Naive thymus-derived CD4-positive, alpha-beta T cell (primary cell): ENCODE data around the gene HBG1. TPM values are rescaled to one million over a fixed set of nuclear protein-coding genes. Genes with fewer than 3 reads are reported as not detected.

Experiments used
- ATAC-seq: fragments of 150-1000 bp; cut with Tn5 transposase; 2 replicates; pipeline ENCODE4 v1.10.0; 2021; ENCODE audit warnings: mild to moderate bottlenecking, moderate library complexity
- CTCF ChIA-PET: fragments of 350-600 bp; sonication (Branson Sonifier 250); formaldehyde crosslinking; loops from one replicate; lab custom pipeline; 2021; ENCODE audit warnings: antibody characterized with exemption; lab: Charles Lee
- POLR2A ChIA-PET: fragments of 350-600 bp; sonication (Branson Sonifier 250); formaldehyde crosslinking; loops from one replicate; lab custom pipeline; 2021; ENCODE audit warnings: antibody characterized with exemption, inconsistent platforms; lab: Charles Lee
- DNase-seq, 9 donors: peaks; one replicate each; pipeline versions ENCODE4 v3.0.0 to v3.0.0-alpha.2; 2020 to 2022; ENCODE audit warnings: mixed read lengths in 1 of 9
- H3K27ac ChIP-seq: one replicate; pipeline ENCODE4 v1.7.0; 2013; ENCODE audit warnings: mild to moderate bottlenecking, low read depth, low read length, moderate library complexity
- H3K27me3 ChIP-seq, 2 donors: one replicate each; pipeline ENCODE4 v1.7.0; 2013; ENCODE audit warnings: low read length in 2 of 2, mild to moderate bottlenecking in 2 of 2, moderate library complexity in 2 of 2; ENCODE audit not compliant: control insufficient read depth in 2 of 2, insufficient read depth in 2 of 2
- H3K36me3 ChIP-seq, 3 experiments: 1 replicate in 2 of 3; 2 replicates in 1 of 3; pipeline ENCODE4 v1.7.0; 2013; ENCODE audit warnings: low read length in 3 of 3, mild to moderate bottlenecking in 3 of 3, moderate library complexity in 1 of 3; ENCODE audit not compliant: insufficient read depth in 3 of 3, control insufficient read depth in 2 of 3
- H3K4me1 ChIP-seq, 2 donors: one replicate each; pipeline ENCODE4 v1.7.0; 2013; ENCODE audit warnings: low read length in 2 of 2, mild to moderate bottlenecking in 2 of 2, moderate library complexity in 1 of 2; ENCODE audit not compliant: control insufficient read depth in 2 of 2, insufficient read depth in 2 of 2
- H3K4me3 ChIP-seq: 2 replicates; pipeline ENCODE4 v1.7.0; 2013; ENCODE audit warnings: mild to moderate bottlenecking, low read length
- H3K9me3 ChIP-seq, 3 experiments: 1 replicate in 2 of 3; 2 replicates in 1 of 3; pipeline ENCODE4 v1.7.0; 2013; ENCODE audit warnings: low read length in 3 of 3; ENCODE audit not compliant: control insufficient read depth in 2 of 3
- H3K27ac Mint-ChIP-seq, 9 donors: one replicate each; pipeline ENCODE4 v1.8.0; 2020 to 2022; ENCODE audit warnings: mixed read lengths in 9 of 9, mild to moderate bottlenecking in 8 of 9, moderate library complexity in 5 of 9, inconsistent platforms in 2 of 9
- H3K27me3 Mint-ChIP-seq, 5 donors: one replicate each; pipeline ENCODE4 v1.8.0; 2021 to 2022; ENCODE audit warnings: mixed read lengths in 5 of 5, mild to moderate bottlenecking in 1 of 5
- H3K36me3 Mint-ChIP-seq, 5 donors: one replicate each; pipeline ENCODE4 v1.8.0; 2020 to 2022; ENCODE audit warnings: mixed read lengths in 5 of 5, mild to moderate bottlenecking in 3 of 5, inconsistent platforms in 1 of 5
- H3K4me1 Mint-ChIP-seq, 7 donors: one replicate each; pipeline ENCODE4 v1.8.0; 2020 to 2022; ENCODE audit warnings: mixed read lengths in 7 of 7, mild to moderate bottlenecking in 3 of 7, inconsistent platforms in 1 of 7
- H3K4me3 Mint-ChIP-seq, 10 donors: one replicate each; pipeline ENCODE4 v1.8.0; 2020 to 2022; ENCODE audit warnings: mild to moderate bottlenecking in 10 of 10, mixed read lengths in 10 of 10, moderate library complexity in 6 of 10, inconsistent platforms in 2 of 10
- H3K9me3 Mint-ChIP-seq, 11 donors: one replicate each; pipeline ENCODE4 v1.8.0; 2020 to 2022; ENCODE audit warnings: mixed read lengths in 11 of 11, mild to moderate bottlenecking in 4 of 11, inconsistent platforms in 1 of 11, moderate library complexity in 1 of 11
- intact Hi-C, 2 donors: fragments of 100-400 bp; cut with micrococcal nuclease; formaldehyde crosslinking; loops; one replicate each; pipeline ENCODE4 v1.15.1; 2023
- polyA plus RNA-seq, 2 donors: library from polyadenylated mRNA; unstranded; fragments of 300-500 nt; fragmentation: Illumina TruSeq; gene quantifications; one replicate each; pipeline ENCODE4 v1.2.3, GENCODE V29; 2021
- total RNA-seq, 6 experiments: library from RNA in 5 of 6; stranded (reverse) in 5 of 6; gene quantifications; 1 replicate in 5 of 6; 2 replicates in 1 of 6; pipeline ENCODE4 v1.2.3 and lab custom pipeline; 2021 to 2026

HBG1 gene
- total and polyA plus RNA-seq, 7 experiments from 2014 or later: not detected

GRCh38 chr11:5238486-5238885 lies 11.2 kb downstream of the HBG1 start:
- Mint-ChIP-seq H3K27ac (no peak overlapping the region), H3K4me1 (peaks cover 0 to 6% (median 0%) of the 10 kb centered on the region in 7 donors), H3K36me3 (no peaks in the 10 kb centered on the region), H3K9me3 (peaks cover 0 to 1% (median 0%) of the 10 kb centered on the region in 11 donors), H3K4me3 (no peak overlapping the region), H3K27me3 (peaks cover 6 to 31% (median 15%) of the 10 kb centered on the region in 5 donors)
- Histone ChIP-seq H3K4me1 (no peaks in the 10 kb centered on the region), H3K27ac (no peak overlapping the region), H3K9me3 (no peaks in the 10 kb centered on the region), H3K27me3 (peaks cover 0 to 3% of the 10 kb centered on the region in 2 donors), H3K4me3 (no peak overlapping the region), H3K36me3 (no peaks in the 10 kb centered on the region)
- ChIA-PET POLR2A (no interaction called here), CTCF (no interaction called here)
- intact Hi-C loops: no loop called here
- no peak for DNase-seq
- no peak for ATAC-seq

DNA sequence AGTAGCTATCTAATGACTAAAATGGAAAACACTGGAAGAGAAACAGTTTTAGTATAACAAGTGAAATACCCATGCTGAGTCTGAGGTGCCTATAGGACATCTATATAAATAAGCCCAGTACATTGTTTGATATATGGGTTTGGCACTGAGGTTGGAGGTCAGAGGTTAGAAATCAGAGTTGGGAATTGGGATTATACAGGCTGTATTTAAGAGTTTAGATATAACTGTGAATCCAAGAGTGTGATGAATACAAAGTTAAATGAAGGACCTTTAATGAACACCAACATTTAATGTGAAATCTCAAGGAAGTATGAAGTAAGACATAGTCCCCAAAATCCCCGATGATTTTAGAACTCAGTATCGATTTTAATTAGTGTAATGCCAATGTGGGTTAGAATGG lies 12.2 kb downstream of the HBG1 start:
- Histone ChIP-seq H3K4me1 (no peaks in the 10 kb centered on the region), H3K9me3 (no peaks in the 10 kb centered on the region), H3K4me3 (no peak overlapping the region), H3K27ac (no peak overlapping the region), H3K36me3 (no peaks in the 10 kb centered on the region), H3K27me3 (peaks cover 0 to 3% of the 10 kb centered on the region in 2 donors)
- Mint-ChIP-seq H3K4me3 (no peak overlapping the region), H3K9me3 (peaks cover 0 to 1% (median 0%) of the 10 kb centered on the region in 11 donors), H3K27me3 (peaks cover 6 to 31% (median 15%) of the 10 kb centered on the region in 5 donors), H3K27ac (no peak overlapping the region), H3K4me1 (peaks cover 0 to 6% (median 0%) of the 10 kb centered on the region in 7 donors), H3K36me3 (no peaks in the 10 kb centered on the region)
- intact Hi-C loops: no loop called here
- CTCF ChIA-PET: no interaction called here
- DNase-seq (no peak), ATAC-seq (no peak)
- POLR2A ChIA-PET: no interaction called here

- Histone ChIP-seq H3K4me3 (no peak overlapping the region), H3K4me1 (no peaks in the 10 kb centered on the region), H3K27me3 (no peaks in the 10 kb centered on the region), H3K36me3 (no peaks in the 10 kb centered on the region), H3K9me3 (no peaks in the 10 kb centered on the region), H3K27ac (no peak overlapping the region)
- no peak for DNase-seq
- ATAC-seq: no peak
- Mint-ChIP-seq H3K27ac (no peak overlapping the region), H3K36me3 (no peaks in the 10 kb centered on the region), H3K27me3 (peaks cover 5 to 31% (median 14%) of the 10 kb centered on the region in 5 donors), H3K9me3 (peaks cover 0 to under 1% (median 0%) of the 10 kb centered on the region in 11 donors), H3K4me1 (peaks cover 0 to 6% (median 0%) of the 10 kb centered on the region in 7 donors), H3K4me3 (no peak overlapping the region)
- CTCF ChIA-PET: no interaction called here
- POLR2A ChIA-PET: no interaction called here
- intact Hi-C loops: no loop called here
Measured at GRCh38 chr11:5235364-5236095, 14.1 kb downstream of the HBG1 start.

- no peaks in the 10 kb centered on the region for H3K36me3 Mint-ChIP-seq
- H3K27ac Mint-ChIP-seq: no peak within 1 kb of the TSS
- no peak within 1 kb of the TSS for H3K4me3 Mint-ChIP-seq
- peaks cover 0 to 6% (median 0%) of the 10 kb centered on the region in 7 donors for H3K4me1 Mint-ChIP-seq
- no peak for DNase-seq
- Histone ChIP-seq H3K27ac (no peak within 1 kb of the TSS), H3K4me3 (no peak within 1 kb of the TSS), H3K4me1 (no peaks in the 10 kb centered on the region), H3K36me3 (no peaks in the 10 kb centered on the region), H3K9me3 (no peaks in the 10 kb centered on the region), H3K27me3 (no peaks in the 10 kb centered on the region)
- no peak for ATAC-seq
- intact Hi-C loops: no loop called here
- ChIA-PET POLR2A (no interaction called here), CTCF (no interaction called here)
- peaks cover 5 to 31% (median 13%) of the 10 kb centered on the region in 5 donors for H3K27me3 Mint-ChIP-seq
- H3K9me3 Mint-ChIP-seq: no peaks in the 10 kb centered on the region
Measured at GRCh38 chr11:5234381-5234834, 15.2 kb downstream of the HBG1 start, which contains the start of gene HBD. HBD (minus strand) TSS chr11:5234483; CDS start chr11:5234433, 50 bp downstream.

DNA sequence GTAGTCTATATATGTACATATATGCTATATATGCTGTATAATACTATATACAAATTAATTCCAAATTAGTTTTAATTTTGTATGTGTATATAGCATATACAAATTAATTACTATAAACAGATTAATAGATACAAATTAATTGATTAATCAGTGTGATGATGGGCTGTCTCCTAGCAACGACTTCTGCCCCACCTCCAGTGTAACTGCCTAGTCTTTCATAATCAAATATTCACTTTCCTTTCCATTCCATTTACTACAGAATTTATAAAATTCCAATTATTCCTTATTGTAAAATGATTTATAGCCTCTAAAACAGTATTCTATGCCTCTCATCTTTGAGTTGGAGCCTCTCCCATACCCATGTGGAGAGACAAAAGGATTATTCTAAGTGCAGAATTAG lies 16.4 kb downstream of the HBG1 start:
- intact Hi-C loops: no loop called here

DNA sequence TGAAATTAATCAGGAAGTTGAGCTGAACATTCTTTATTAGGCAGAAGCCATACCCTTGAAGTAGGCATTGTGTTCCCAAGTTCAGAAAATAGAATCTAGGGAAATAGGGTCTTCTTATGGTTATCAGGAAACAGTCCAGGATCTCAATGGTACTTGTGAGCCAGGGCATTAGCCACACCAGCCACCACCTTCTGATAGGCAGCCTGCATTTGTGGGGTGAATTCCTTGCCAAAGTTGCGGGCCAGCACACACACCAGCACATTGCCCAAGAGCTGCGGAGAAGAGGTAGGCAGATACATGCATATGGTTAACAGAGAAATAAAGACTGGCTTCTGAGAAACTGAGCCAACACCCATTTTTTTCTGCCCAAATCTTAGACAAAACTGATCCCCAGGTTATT lies 16.8 kb downstream of the HBG1 start:
- DNase-seq (no peak), ATAC-seq (no peak)
- no peaks in the 10 kb centered on the region for H3K36me3 ChIP-seq
- H3K27me3 ChIP-seq: no peaks in the 10 kb centered on the region
- POLR2A ChIA-PET: no interaction called here
- H3K4me1 ChIP-seq: no peaks in the 10 kb centered on the region
- no peak overlapping the region for H3K4me3 ChIP-seq
- no peaks in the 10 kb centered on the region for H3K36me3 Mint-ChIP-seq
- no peak overlapping the region for H3K27ac ChIP-seq
- H3K9me3 Mint-ChIP-seq: no peaks in the 10 kb centered on the region
- intact Hi-C loops: no loop called here
- H3K4me1 Mint-ChIP-seq: peaks cover 0 to 6% (median 0%) of the 10 kb centered on the region in 7 donors
- no peak overlapping the region for H3K27ac Mint-ChIP-seq
- CTCF ChIA-PET: no interaction called here
- peaks cover 0 to 21% (median 12%) of the 10 kb centered on the region in 5 donors for H3K27me3 Mint-ChIP-seq
- H3K4me3 Mint-ChIP-seq: no peak overlapping the region
- no peaks in the 10 kb centered on the region for H3K9me3 ChIP-seq

More for the DNA sequence above, 16.4 kb downstream of the HBG1 start:
- no peaks in the 10 kb centered on the region for H3K36me3 Mint-ChIP-seq
- no peak overlapping the region for H3K4me3 ChIP-seq
- H3K27me3 ChIP-seq: no peaks in the 10 kb centered on the region
- no peak overlapping the region for H3K27ac ChIP-seq
- POLR2A ChIA-PET: no interaction called here
- H3K4me1 Mint-ChIP-seq: peaks cover 0 to 6% (median 0%) of the 10 kb centered on the region in 7 donors
- no peak for DNase-seq
- no peak overlapping the region for H3K27ac Mint-ChIP-seq
- H3K4me1 ChIP-seq: no peaks in the 10 kb centered on the region
- CTCF ChIA-PET: no interaction called here
- no peak overlapping the region for H3K4me3 Mint-ChIP-seq
- H3K27me3 Mint-ChIP-seq: peaks cover 0 to 21% (median 13%) of the 10 kb centered on the region in 5 donors
- H3K9me3 ChIP-seq: no peaks in the 10 kb centered on the region
- H3K36me3 ChIP-seq: no peaks in the 10 kb centered on the region
- H3K9me3 Mint-ChIP-seq: no peaks in the 10 kb centered on the region
- no peak for ATAC-seq

- no peak overlapping the region for H3K27ac Mint-ChIP-seq
- Histone ChIP-seq H3K4me3 (no peak overlapping the region), H3K27me3 (no peaks in the 10 kb centered on the region), H3K9me3 (no peaks in the 10 kb centered on the region), H3K4me1 (no peaks in the 10 kb centered on the region), H3K36me3 (no peaks in the 10 kb centered on the region), H3K27ac (no peak overlapping the region)
- intact Hi-C loops: no loop called here
- peaks cover 0 to 19% (median 9%) of the 10 kb centered on the region in 5 donors for H3K27me3 Mint-ChIP-seq
- ChIA-PET POLR2A (no interaction called here), CTCF (no interaction called here)
- ATAC-seq (no peak), DNase-seq (no peak)
- H3K4me3 Mint-ChIP-seq: no peak overlapping the region
- H3K4me1 Mint-ChIP-seq: peaks cover 0 to 6% (median 0%) of the 10 kb centered on the region in 7 donors
- H3K9me3 Mint-ChIP-seq: no peaks in the 10 kb centered on the region
- H3K36me3 Mint-ChIP-seq: no peaks in the 10 kb centered on the region
Measured at GRCh38 chr11:5232176-5232575, 17.5 kb downstream of the HBG1 start.
